GM21367 (cell line): ENCODE data around the gene C9orf153.
"Not testable (repeated sequence)": the region's sequence is repeated elsewhere in the genome, so short reads cannot be mapped to it uniquely, and the experiment has no call there.

Source experiments
- ATAC-seq: cut with Tn5 transposase; IDR thresholded peaks from one replicate; pipeline ENCODE4 v1.9.1; 2021; ENCODE audit not compliant: unreplicated experiment

The C9orf153 gene

DNA sequence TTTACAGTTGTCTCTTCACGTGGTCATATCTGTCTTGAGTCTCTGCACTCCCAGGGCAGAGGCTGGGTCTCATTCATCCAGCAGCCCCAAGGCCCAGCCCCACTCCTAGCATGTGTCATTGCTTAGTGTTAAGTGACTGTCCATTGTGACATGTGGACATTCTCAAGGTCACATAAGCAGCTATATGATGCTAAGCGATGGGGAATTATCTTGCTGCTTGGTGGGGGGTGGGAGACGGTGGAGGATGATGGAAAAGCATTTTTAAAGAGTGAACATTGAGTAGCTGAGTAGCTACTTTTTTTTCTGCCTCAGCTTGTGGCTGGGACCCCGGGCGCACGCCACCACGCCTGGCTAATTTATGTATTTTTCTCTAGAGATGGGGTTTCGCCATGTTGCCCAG is at the start of gene C9orf153:
TSS of gene C9orf153 (minus strand) at position 101 of the 400 bp plus-strand sequence. CDS start 30,054 bp downstream, outside the sequence.
- ATAC-seq: no peak

GRCh38 chr9:86308687-86309086 is 49.2 kb upstream of the C9orf153 start:
- ATAC-seq: no peak

DNA sequence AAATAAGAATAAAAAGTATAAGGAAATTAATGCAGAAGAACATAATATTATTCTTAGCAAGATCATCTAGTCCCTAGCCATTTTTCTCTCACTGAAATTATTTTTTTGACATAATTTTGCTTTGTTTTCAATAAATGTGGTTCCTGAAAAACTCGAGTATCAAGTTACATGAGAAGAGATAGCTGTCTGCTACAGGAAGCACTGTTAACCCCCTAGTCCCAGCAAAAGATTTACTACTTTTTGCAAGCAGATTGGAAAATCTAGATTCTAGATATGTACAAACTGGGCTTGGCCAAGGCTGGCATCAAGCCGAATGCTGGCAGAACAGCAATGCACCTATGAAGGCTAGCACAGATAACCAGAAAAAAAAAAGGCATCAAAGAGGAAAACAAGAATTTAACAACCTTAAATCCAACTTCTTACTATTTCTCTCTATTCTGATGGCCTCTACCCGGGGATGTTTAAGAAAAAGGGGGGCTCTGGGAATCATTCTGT is 44.8 kb upstream of the C9orf153 start:
- no peak for ATAC-seq

- ATAC-seq: no peak
Observed at GRCh38 chr9:86303316-86303975, 44.0 kb upstream of the C9orf153 start.

DNA sequence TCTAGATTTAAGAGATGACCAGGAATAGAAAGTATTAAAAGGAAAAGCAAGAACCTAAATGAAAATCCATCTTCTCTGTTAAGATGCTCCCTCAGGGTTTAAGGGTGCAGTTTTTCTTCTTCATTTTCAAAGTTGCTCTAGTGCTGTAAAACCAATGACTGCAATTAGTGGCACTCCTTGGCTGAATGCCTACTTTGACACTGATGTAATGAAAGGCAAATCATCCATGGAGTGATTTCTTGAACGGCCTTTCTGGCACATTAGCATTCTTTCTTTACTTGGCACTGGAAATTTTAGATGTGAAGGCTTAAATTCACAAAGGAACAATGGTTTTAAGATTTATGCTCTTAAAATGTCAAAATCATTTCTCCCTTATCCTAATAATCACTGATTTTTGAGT is 42.2 kb upstream of the C9orf153 start:
- no peak for ATAC-seq

DNA sequence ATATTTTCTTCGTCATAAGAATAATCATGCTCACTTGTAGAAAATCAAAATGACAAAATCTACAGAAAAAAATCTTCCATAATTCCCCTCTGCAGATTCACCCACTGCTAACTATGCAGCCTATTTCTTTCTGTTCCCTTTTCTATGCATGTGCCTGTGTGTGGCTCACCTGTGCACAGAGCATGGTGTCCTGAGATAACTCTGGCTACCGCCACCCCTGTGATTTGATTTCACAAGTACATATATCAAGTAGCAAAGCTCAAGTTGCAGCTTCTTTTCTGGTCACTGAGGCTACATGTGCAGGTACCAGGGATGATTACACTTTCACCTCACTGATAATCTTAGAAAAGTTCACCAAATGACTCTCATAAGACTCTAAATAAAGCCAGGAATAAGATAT is 41.2 kb upstream of the C9orf153 start:
- ATAC-seq: no peak

- ATAC-seq: no peak
Observed at GRCh38 chr9:86298873-86299272, 39.4 kb upstream of the C9orf153 start.

GRCh38 chr9:86290341-86290740 is 30.9 kb upstream of the C9orf153 start:
- not testable (repeated sequence) for ATAC-seq

DNA sequence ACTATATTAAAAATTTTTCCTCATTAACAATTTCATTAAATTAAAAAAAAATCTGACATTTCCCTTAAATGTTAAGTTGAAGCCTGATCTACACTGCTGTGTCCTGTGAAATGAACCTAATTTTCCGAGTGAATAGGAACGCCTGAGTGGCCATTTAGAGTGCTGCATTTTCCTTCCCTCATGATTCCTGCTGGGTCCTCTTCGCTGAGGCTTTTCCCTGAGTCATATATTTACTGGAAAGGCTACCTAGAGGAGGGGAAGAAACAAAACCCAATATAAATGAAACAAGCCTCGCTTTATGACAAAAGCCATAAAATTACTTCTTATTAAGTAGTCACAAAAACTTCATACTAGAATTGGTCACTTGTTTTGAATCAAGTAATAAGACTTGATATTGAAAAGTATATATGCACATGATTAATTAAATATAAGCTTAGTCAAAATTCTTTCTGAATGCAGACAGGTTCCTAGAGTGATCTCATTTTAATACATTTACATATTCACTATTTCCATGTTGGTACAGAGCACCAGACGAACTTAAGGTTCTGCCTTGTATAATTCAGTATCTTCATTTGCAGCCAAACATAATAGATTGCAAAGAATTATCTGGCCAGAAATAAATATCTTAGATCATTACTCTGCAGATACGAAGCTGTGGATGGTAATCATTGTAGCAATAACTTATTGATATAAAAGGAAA is 29.2 kb upstream of the C9orf153 start:
- no peak for ATAC-seq

GRCh38 chr9:86287013-86287412 is 27.6 kb upstream of the C9orf153 start:
- ATAC-seq: no peak

- no peak for ATAC-seq
Observed at GRCh38 chr9:86286278-86286677, 26.8 kb upstream of the C9orf153 start.

DNA sequence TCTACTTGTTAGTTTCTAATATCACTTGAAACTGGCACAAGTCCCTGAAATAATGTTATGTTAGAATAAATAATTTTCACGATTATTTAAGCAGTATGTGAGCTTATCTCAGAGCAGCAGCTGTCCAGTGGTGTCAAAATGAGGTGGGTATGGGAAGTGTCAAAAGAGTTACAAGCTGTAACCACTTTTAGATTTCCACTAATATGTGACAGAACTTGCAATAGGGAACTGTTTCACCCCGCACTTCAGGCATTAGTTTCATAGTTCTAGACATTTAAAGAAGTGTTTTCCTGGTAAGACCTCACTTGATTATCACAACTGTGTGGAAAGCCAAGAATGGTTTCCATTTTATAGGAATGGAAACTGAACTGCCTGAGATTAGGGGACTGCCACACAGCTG is 25.8 kb upstream of the C9orf153 start:
- no peak for ATAC-seq

DNA sequence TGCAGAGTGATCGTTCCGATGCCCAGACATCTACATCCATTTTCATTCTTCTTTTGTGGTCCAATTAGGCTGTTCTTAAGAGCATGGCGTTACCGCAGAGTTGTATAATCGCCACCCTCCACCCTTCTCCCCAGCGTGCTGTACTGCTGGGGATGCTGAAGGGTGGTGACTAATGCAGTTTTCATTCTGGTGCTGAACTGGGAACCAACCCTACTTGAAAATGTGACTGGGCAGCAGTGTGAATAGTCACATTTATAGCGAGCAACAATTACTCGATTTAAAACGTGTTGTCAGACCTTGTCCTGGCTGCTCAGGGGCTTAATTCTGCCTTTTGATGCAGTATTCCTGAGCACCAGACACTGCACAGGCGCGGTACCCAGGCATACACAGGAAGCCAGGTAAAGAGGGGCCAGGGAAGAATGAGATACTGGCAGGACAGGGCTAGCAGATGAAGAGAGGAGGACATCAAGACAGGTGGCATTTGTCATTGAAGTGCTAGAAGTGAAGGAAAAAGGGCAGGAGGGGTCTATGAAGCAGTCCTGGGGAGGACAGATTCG is 23.6 kb upstream of the C9orf153 start:
- peak; percentile 17 for ATAC-seq

GRCh38 chr9:86282077-86282978 is 22.9 kb upstream of the C9orf153 start, which contains the start of gene ISCA1:
Gene ISCA1, minus strand, starts transcription at chr9:86282538. Its CDS starts 80 bp downstream, at chr9:86282458.
- peak; percentile 76 for ATAC-seq

- peak; percentile 22 for ATAC-seq
Observed at GRCh38 chr9:86281593-86282076, 22.2 kb upstream of the C9orf153 start.

GRCh38 chr9:86280580-86280979 is 21.1 kb upstream of the C9orf153 start:
- no peak for ATAC-seq

- no peak for ATAC-seq
Observed at GRCh38 chr9:86279839-86280238, 20.4 kb upstream of the C9orf153 start.

GRCh38 chr9:86277072-86277471 is 17.6 kb upstream of the C9orf153 start:
- ATAC-seq: no peak

DNA sequence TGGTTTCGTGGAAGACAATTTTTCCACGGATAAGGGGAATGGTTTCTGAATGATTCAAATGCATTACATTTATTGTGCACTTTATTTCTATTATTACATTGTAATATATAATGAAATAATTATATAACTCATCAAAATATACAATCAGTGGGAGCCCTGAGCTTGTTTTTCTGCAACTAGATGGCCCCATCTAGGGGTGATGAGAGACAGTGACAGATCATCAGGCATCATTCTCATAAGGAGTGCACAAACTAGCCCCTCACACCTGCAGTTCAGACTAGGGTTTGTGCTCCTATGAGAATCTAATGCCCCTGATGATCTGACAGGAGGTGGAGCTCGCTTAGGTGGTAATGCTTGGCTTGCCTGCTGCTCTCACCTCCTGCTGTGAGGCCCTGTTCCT is 16.5 kb upstream of the C9orf153 start:
- ATAC-seq: no peak

- no peak for ATAC-seq
Observed at GRCh38 chr9:86274821-86275643, 15.6 kb upstream of the C9orf153 start.
